Activated CD4-positive, alpha-beta T cell treated with anti-CD3 and anti-CD28 coated beads for 24 hours (primary cell): ENCODE data around the gene ZNF668.
"Not testable (repeated sequence)": the region's sequence is repeated elsewhere in the genome, so short reads cannot be mapped to it uniquely, and the experiment has no call there.

Experiments used
- DNase-seq, 2 donors: peaks; one replicate each; pipeline ENCODE4 v3.0.0-alpha.2; 2020; ENCODE audit warnings: low read depth in 2 of 2

The ZNF668 gene

GRCh38 chr16:31100876-31101641 lies 27.0 kb upstream of the ZNF668 start:
- not testable (repeated sequence) for DNase-seq

GRCh38 chr16:31099860-31100638 lies 26.0 kb upstream of the ZNF668 start:
- no peak for DNase-seq

GRCh38 chr16:31094424-31095120 lies 20.5 kb upstream of the ZNF668 start, which contains the start of gene VKORC1:
TSS of gene VKORC1 (minus strand) at chr16:31094797. CDS start at chr16:31094729, 68 bp downstream.
- DNase-seq: peak; percentile 81 to 85

- no peak for DNase-seq
Measured at GRCh38 chr16:31094088-31094423, 20.0 kb upstream of the ZNF668 start.

GRCh38 chr16:31093132-31093703 lies 19.2 kb upstream of the ZNF668 start:
- DNase-seq: no peak

GRCh38 chr16:31092330-31092729 lies 18.3 kb upstream of the ZNF668 start:
- no peak for DNase-seq

GRCh38 chr16:31090540-31090939 lies 16.5 kb upstream of the ZNF668 start:
- no peak for DNase-seq

- DNase-seq: no peak
Measured at GRCh38 chr16:31089199-31089598, 15.2 kb upstream of the ZNF668 start.

GRCh38 chr16:31088459-31089183 lies 14.6 kb upstream of the ZNF668 start, which contains the start of gene PRSS53:
TSS of gene PRSS53 (minus strand) at chr16:31088943. CDS start at chr16:31088809, 134 bp downstream.
- DNase-seq: no peak

- DNase-seq: no peak
Measured at GRCh38 chr16:31087971-31088370, 13.9 kb upstream of the ZNF668 start.

GRCh38 chr16:31087481-31087880 lies 13.4 kb upstream of the ZNF668 start:
- no peak for DNase-seq

GRCh38 chr16:31086629-31086906 lies 12.5 kb upstream of the ZNF668 start:
- no peak for DNase-seq

GRCh38 chr16:31085873-31086628 lies 12.0 kb upstream of the ZNF668 start:
- no peak for DNase-seq

- no peak for DNase-seq
Measured at GRCh38 chr16:31085411-31085810, 11.4 kb upstream of the ZNF668 start.

- no peak for DNase-seq
Measured at GRCh38 chr16:31084584-31085302, 10.7 kb upstream of the ZNF668 start.

GRCh38 chr16:31083981-31084380 lies 9.9 kb upstream of the ZNF668 start:
- DNase-seq: no peak

- DNase-seq: no peak
Measured at GRCh38 chr16:31083556-31083955, 9.5 kb upstream of the ZNF668 start.

- DNase-seq: no peak
Measured at GRCh38 chr16:31083081-31083480, 9.0 kb upstream of the ZNF668 start.

- DNase-seq: no peak
Measured at GRCh38 chr16:31082368-31083045, 8.5 kb upstream of the ZNF668 start.
